ENCODE results near the gene ROBO1.

DNA sequence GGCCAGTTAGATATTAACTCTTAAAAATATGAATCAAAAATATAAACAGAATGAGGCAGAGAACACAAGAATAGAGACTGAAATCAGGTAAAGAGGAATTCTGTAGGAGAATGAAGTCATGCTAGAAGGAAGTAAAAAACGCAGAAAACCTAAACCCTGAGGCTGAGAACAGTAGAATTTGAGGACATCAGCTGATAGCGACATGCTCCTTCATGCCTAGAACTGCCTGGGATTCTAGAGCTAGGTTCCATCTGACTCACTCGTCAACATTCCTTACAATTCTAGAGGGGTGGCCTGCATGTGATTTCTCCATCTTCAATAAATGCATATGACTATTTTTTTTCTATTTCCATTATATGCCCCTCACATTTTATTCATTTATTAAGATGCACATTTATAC is 343.0 kb downstream of the ROBO1 start:
- TF ChIP-seq POLR2A (IDR thresholded peaks at IDR 0.05; ENCODE audit: low read depth, low read length) = no peak
- TF ChIP-seq POLR2AphosphoS5 (IDR thresholded peaks at IDR 0.05; ENCODE audit: low read depth, low read length) = no peak

Measured in GM12892 (cell line).